ENCODE data around the gene VGF. TPM values are rescaled to one million over a fixed set of nuclear protein-coding genes. Genes with fewer than 3 reads are reported as not detected.

Gene VGF
- total and polyA plus RNA-seq, 4 experiments from 2014 or later: not detected

GRCh38 chr7:101186194-101186593 is 20.8 kb upstream of the VGF start:
- Mint-ChIP-seq H3K9me3 (peaks cover 0 to 2% (median 0%) of the 10 kb centered on the region in 8 donors), H3K4me1 (peaks cover 0 to 5% (median under 1%) of the 10 kb centered on the region in 4 donors), H3K4me3 (no peak overlapping the region), H3K27ac (no peak overlapping the region), H3K36me3 (no peaks in the 10 kb centered on the region), H3K27me3 (peaks cover 19 to 25% of the 10 kb centered on the region in 2 donors)
- no peak for DNase-seq
- Histone ChIP-seq H3K4me1 (ENCODE audit: insufficient read depth, low read length) (no peaks in the 10 kb centered on the region), H3K4me3 (ENCODE audit: low read length in 2 of 2) (no peak overlapping the region), H3K9me3 (ENCODE audit: control insufficient read depth in 1 of 2, low read length in 2 of 2) (no peaks in the 10 kb centered on the region), H3K36me3 (ENCODE audit: insufficient read depth, low read length) (no peaks in the 10 kb centered on the region), H3K27me3 (ENCODE audit: insufficient read depth, low read length) (no peaks in the 10 kb centered on the region), H3K27ac (ENCODE audit: low read depth, low read length) (no peak overlapping the region)
- ChIA-PET CTCF (ENCODE audit: partially characterized antibody) (interaction anchor here (1.3 kb wide), 1 partner anchor 16 kb away, joined by 3 read pairs; no protein-coding TSS in a partner anchor), POLR2A (ENCODE audit: partially characterized antibody) (no interaction called here)
- intact Hi-C loops (cut with micrococcal nuclease): no loop called here

DNA sequence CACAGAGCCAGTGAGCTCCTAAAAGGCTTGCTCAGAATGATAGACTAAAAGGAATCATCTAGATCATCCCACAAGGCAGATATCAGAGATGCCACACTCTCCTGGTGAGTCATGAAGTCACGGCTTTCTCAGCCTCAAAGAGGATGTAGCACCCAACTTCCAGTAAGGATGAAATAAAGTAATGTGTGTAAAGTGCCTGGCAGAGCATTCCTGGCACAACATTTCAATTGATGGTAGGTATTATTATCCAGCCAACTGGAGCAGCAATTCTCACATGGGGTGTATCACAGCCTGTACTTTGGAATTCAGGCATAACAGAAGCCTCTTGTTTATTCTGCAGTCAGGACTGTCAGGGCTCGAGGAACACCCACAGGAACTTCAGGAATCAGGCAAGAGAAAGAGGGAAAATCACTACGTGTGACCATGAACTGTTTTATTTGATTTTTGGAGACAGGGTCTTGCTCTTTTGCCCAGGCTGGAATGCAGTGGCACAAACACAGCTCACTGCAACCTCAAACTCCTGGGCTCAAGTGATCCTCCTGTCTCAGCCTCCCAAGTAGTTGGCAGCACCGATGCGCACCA is 20.0 kb upstream of the VGF start:
- Histone ChIP-seq H3K27me3 (ENCODE audit: insufficient read depth, low read length) (peaks cover 4% of the 10 kb centered on the region), H3K36me3 (ENCODE audit: insufficient read depth, low read length) (no peaks in the 10 kb centered on the region), H3K4me3 (ENCODE audit: low read length in 2 of 2) (no peak overlapping the region), H3K27ac (ENCODE audit: low read depth, low read length) (no peak overlapping the region), H3K9me3 (ENCODE audit: control insufficient read depth in 1 of 2, low read length in 2 of 2) (no peaks in the 10 kb centered on the region), H3K4me1 (ENCODE audit: insufficient read depth, low read length) (no peaks in the 10 kb centered on the region)
- H3K27me3 Mint-ChIP-seq: peaks cover 25 to 33% of the 10 kb centered on the region in 2 donors
- H3K36me3 Mint-ChIP-seq: no peaks in the 10 kb centered on the region
- ChIA-PET CTCF (ENCODE audit: partially characterized antibody) (interaction anchor here (1.2 to 1.9 kb wide), 3 partner anchors 9 to 51 kb away, joined by 3 to 7 read pairs (median 4); no protein-coding TSS in a partner anchor), POLR2A (ENCODE audit: partially characterized antibody) (no interaction called here)
- H3K27ac Mint-ChIP-seq: no peak overlapping the region
- peaks cover 0 to 11% (median 4%) of the 10 kb centered on the region in 4 donors for H3K4me1 Mint-ChIP-seq
- H3K4me3 Mint-ChIP-seq: no peak overlapping the region
- intact Hi-C loops (cut with micrococcal nuclease): no loop called here
- peaks cover 0 to 2% (median 0%) of the 10 kb centered on the region in 8 donors for H3K9me3 Mint-ChIP-seq
- no peak for DNase-seq

DNA sequence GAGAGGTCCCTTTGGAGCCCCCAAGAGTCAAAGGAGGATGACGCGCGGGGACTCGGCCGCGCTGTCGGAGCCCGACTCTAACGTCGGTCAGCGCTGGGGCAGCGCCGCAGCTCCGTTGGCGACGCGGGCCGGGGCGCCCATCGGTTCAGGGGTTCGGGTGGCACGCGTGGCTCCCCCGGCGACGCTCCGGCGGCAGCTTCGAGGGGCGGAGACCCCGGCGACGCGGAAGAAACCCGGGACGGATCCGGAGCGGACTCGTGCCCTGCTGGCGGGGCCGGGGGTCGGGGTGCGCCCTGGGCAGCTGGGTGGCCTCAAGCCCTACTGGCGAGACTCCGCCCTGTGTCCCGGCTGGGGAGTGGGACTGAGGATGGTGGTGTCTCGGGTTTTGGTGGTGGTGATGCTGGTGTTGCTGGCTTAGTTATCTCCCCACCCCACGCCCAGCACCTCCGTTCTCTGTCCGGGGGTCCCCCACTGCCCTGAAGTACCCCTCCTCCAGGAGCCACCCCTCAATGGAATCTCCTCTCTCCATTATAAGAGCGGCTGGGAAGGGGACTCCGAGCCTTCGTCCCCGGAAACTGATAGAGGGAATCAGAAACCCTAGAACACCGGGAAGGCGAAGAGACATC is 14.9 kb upstream of the VGF start, which contains the start of gene NAT16:
NAT16 (minus strand) TSS at position 164 of the 626 bp plus-strand sequence. CDS start 5,486 bp downstream, outside the sequence.
- no peaks in the 10 kb centered on the region for H3K36me3 Mint-ChIP-seq
- Histone ChIP-seq H3K4me3 (ENCODE audit: low read length in 2 of 2) (no peak within 1 kb of the TSS), H3K4me1 (ENCODE audit: insufficient read depth, low read length) (no peaks in the 10 kb centered on the region), H3K27ac (ENCODE audit: low read depth, low read length) (no peak within 1 kb of the TSS), H3K27me3 (ENCODE audit: insufficient read depth, low read length) (peaks cover 21% of the 10 kb centered on the region), H3K9me3 (ENCODE audit: control insufficient read depth in 1 of 2, low read length in 2 of 2) (no peaks in the 10 kb centered on the region), H3K36me3 (ENCODE audit: insufficient read depth, low read length) (no peaks in the 10 kb centered on the region)
- intact Hi-C loops (cut with micrococcal nuclease): no loop called here
- no peak for DNase-seq
- ChIA-PET CTCF (ENCODE audit: partially characterized antibody) (interaction anchor here (0.8 to 0.9 kb wide), 2 partner anchors 13 kb away, joined by 3 to 4 read pairs; no protein-coding TSS in a partner anchor), POLR2A (ENCODE audit: partially characterized antibody) (no interaction called here)
- H3K4me3 Mint-ChIP-seq: peak within 1 kb of the TSS in 6 of 8 donors; percentile 51 to 82 (median 64)
- peaks cover 3 to 17% (median 5%) of the 10 kb centered on the region in 4 donors for H3K4me1 Mint-ChIP-seq
- H3K9me3 Mint-ChIP-seq: peaks cover 0 to 2% (median 0%) of the 10 kb centered on the region in 8 donors
- H3K27me3 Mint-ChIP-seq: peaks cover 49 to 62% of the 10 kb centered on the region in 2 donors
- H3K27ac Mint-ChIP-seq: peak within 1 kb of the TSS in 2 of 7 donors; percentile 17 to 72

- intact Hi-C loops (cut with micrococcal nuclease): no loop called here
- H3K27me3 ChIP-seq (ENCODE audit: insufficient read depth, low read length): peaks cover 25% of the 10 kb centered on the region
- H3K9me3 Mint-ChIP-seq: peaks cover 0 to 2% (median 0%) of the 10 kb centered on the region in 8 donors
- no peaks in the 10 kb centered on the region for H3K36me3 ChIP-seq (ENCODE audit: insufficient read depth, low read length)
- no peak overlapping the region for H3K4me3 ChIP-seq (ENCODE audit: low read length in 2 of 2)
- H3K4me3 Mint-ChIP-seq: peak overlapping the region in 2 of 8 donors; percentile 20 to 82
- H3K27ac ChIP-seq (ENCODE audit: low read depth, low read length): no peak overlapping the region
- H3K27me3 Mint-ChIP-seq: peaks cover 50 to 61% of the 10 kb centered on the region in 2 donors
- POLR2A ChIA-PET (ENCODE audit: partially characterized antibody): no interaction called here
- H3K27ac Mint-ChIP-seq: no peak overlapping the region
- H3K4me1 ChIP-seq (ENCODE audit: insufficient read depth, low read length): no peaks in the 10 kb centered on the region
- no peaks in the 10 kb centered on the region for H3K9me3 ChIP-seq (ENCODE audit: control insufficient read depth in 1 of 2, low read length in 2 of 2)
- peaks cover 4 to 17% (median 7%) of the 10 kb centered on the region in 4 donors for H3K4me1 Mint-ChIP-seq
- CTCF ChIA-PET (ENCODE audit: partially characterized antibody): interaction anchor here (0.8 kb wide), 1 partner anchor 13 kb away, joined by 4 read pairs; no protein-coding TSS in a partner anchor
- DNase-seq: no peak
- H3K36me3 Mint-ChIP-seq: no peaks in the 10 kb centered on the region
Measured at GRCh38 chr7:101179713-101180112, 14.3 kb upstream of the VGF start.

- no peak overlapping the region for H3K4me3 ChIP-seq (ENCODE audit: low read length in 2 of 2)
- Mint-ChIP-seq H3K36me3 (no peaks in the 10 kb centered on the region), H3K4me3 (peak overlapping the region in 6 of 8 donors; percentile 16 to 82 (median 56)), H3K27me3 (peaks cover 54 to 62% of the 10 kb centered on the region in 2 donors), H3K9me3 (peaks cover 0 to 3% (median 0%) of the 10 kb centered on the region in 8 donors), H3K27ac (peak overlapping the region in 1 of 7 donors; percentile 17), H3K4me1 (peaks cover 7 to 23% (median 10%) of the 10 kb centered on the region in 4 donors)
- intact Hi-C loops (cut with micrococcal nuclease): no loop called here
- H3K27ac ChIP-seq (ENCODE audit: low read depth, low read length): no peak overlapping the region
- ChIA-PET POLR2A (ENCODE audit: partially characterized antibody) (no interaction called here), CTCF (ENCODE audit: partially characterized antibody) (interaction anchor here (1.0 kb wide), 2 partner anchors 13 to 35 kb away, joined by 3 to 5 read pairs; no protein-coding TSS in a partner anchor)
- no peak for DNase-seq
- no peaks in the 10 kb centered on the region for H3K9me3 ChIP-seq (ENCODE audit: control insufficient read depth in 1 of 2, low read length in 2 of 2)
- peaks cover 3% of the 10 kb centered on the region for H3K4me1 ChIP-seq (ENCODE audit: insufficient read depth, low read length)
- no peaks in the 10 kb centered on the region for H3K36me3 ChIP-seq (ENCODE audit: insufficient read depth, low read length)
- peaks cover 30% of the 10 kb centered on the region for H3K27me3 ChIP-seq (ENCODE audit: insufficient read depth, low read length)
Measured at GRCh38 chr7:101179117-101179516, 13.7 kb upstream of the VGF start.

GRCh38 chr7:101177644-101178043 is 12.3 kb upstream of the VGF start:
- DNase-seq: no peak
- H3K27ac ChIP-seq (ENCODE audit: low read depth, low read length): no peak overlapping the region
- Mint-ChIP-seq H3K36me3 (no peaks in the 10 kb centered on the region), H3K9me3 (peaks cover 0 to 4% (median 0%) of the 10 kb centered on the region in 8 donors), H3K4me3 (peak overlapping the region in 1 of 8 donors; percentile 20), H3K27ac (no peak overlapping the region), H3K27me3 (peaks cover 60 to 70% of the 10 kb centered on the region in 2 donors), H3K4me1 (peaks cover 13 to 36% (median 20%) of the 10 kb centered on the region in 4 donors)
- POLR2A ChIA-PET (ENCODE audit: partially characterized antibody): no interaction called here
- no peak overlapping the region for H3K4me3 ChIP-seq (ENCODE audit: low read length in 2 of 2)
- CTCF ChIA-PET (ENCODE audit: partially characterized antibody): interaction anchor here (1.2 to 1.6 kb wide), 2 partner anchors 35 to 63 kb away, joined by 4 read pairs; no protein-coding TSS in a partner anchor
- H3K4me1 ChIP-seq (ENCODE audit: insufficient read depth, low read length): peaks cover 18% of the 10 kb centered on the region
- no peaks in the 10 kb centered on the region for H3K36me3 ChIP-seq (ENCODE audit: insufficient read depth, low read length)
- H3K27me3 ChIP-seq (ENCODE audit: insufficient read depth, low read length): peaks cover 42% of the 10 kb centered on the region
- intact Hi-C loops (cut with micrococcal nuclease): no loop called here
- no peaks in the 10 kb centered on the region for H3K9me3 ChIP-seq (ENCODE audit: control insufficient read depth in 1 of 2, low read length in 2 of 2)

DNA sequence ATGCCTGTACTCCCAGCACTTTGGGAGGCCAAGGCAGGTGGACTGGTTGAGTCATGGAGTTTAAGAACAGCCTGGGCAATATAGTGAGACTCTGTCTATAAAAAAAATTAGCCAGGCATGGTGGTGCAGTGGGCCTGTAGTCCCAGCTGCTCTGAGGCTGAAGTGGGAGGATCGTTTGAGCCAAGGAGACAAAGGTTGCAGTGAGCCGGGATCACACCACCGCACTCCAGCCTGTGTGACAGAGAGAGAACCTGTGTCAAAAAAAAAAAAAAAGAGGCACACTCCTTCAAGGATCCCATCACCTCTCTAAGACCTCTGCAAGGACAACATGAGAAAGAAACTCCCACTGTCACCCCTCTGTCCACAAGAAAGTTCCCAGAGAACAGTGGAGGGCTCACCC is 10.3 kb upstream of the VGF start:
- no peak overlapping the region for H3K4me3 ChIP-seq (ENCODE audit: low read length in 2 of 2)
- DNase-seq: no peak
- peaks cover 60% of the 10 kb centered on the region for H3K27me3 ChIP-seq (ENCODE audit: insufficient read depth, low read length)
- H3K27ac ChIP-seq (ENCODE audit: low read depth, low read length): no peak overlapping the region
- peaks cover 22 to 43% (median 34%) of the 10 kb centered on the region in 4 donors for H3K4me1 Mint-ChIP-seq
- no peaks in the 10 kb centered on the region for H3K36me3 ChIP-seq (ENCODE audit: insufficient read depth, low read length)
- H3K4me1 ChIP-seq (ENCODE audit: insufficient read depth, low read length): peaks cover 38% of the 10 kb centered on the region
- ChIA-PET POLR2A (ENCODE audit: partially characterized antibody) (interaction anchor here (0.9 kb wide), 1 partner anchor 14 kb away, joined by 3 read pairs; no protein-coding TSS in a partner anchor), CTCF (ENCODE audit: partially characterized antibody) (interaction anchor here (3.9 to 4.7 kb wide), 2 partner anchors 16 to 31 kb away, joined by 23 to 27 read pairs; no protein-coding TSS in a partner anchor)
- peak overlapping the region in 1 of 7 donors; percentile 38 for H3K27ac Mint-ChIP-seq
- no peaks in the 10 kb centered on the region for H3K36me3 Mint-ChIP-seq
- intact Hi-C loops (cut with micrococcal nuclease): no loop called here
- H3K4me3 Mint-ChIP-seq: peak overlapping the region in 1 of 8 donors; percentile 43
- H3K27me3 Mint-ChIP-seq: peaks cover 53 to 69% of the 10 kb centered on the region in 2 donors
- peaks cover 0 to 4% (median 0%) of the 10 kb centered on the region in 8 donors for H3K9me3 Mint-ChIP-seq
- H3K9me3 ChIP-seq (ENCODE audit: control insufficient read depth in 1 of 2, low read length in 2 of 2): no peaks in the 10 kb centered on the region

All from CD4-positive, alpha-beta memory T cell (primary cell).